ENCODE data around the gene ABO.

DNA sequence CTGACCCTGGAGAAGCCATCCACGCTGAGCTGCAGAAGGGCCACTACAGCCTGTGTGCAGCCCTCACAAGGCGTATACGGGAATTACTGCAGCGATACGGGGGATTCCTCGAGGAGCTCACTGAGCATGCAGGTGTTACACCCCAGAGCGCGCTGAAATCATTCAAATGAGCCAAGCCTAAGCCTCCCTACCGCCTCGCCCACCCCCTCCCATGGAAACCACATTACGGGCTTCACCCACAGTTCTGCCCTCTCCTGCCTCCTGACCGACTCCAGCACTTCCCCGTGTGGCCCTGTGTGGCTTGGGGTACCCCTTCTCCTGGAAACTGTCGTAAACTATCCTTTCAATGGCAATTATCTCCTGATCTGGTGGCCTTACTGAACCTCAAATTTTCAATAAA is 47.7 kb upstream of the ABO start:
- TF ChIP-seq CREB1 (IDR thresholded peaks at IDR 0.05; ENCODE audit: low read depth) (no peak), EGR1 (IDR thresholded peaks at IDR 0.05) (no peak), YY1 (IDR thresholded peaks at IDR 0.05; ENCODE audit: low read depth) (no peak), EP300 (IDR thresholded peaks at IDR 0.05; ENCODE audit: borderline replicate concordance) (no peak), RAD21 (IDR thresholded peaks at IDR 0.05; ENCODE audit: low read depth) (no peak), TAF1 (IDR thresholded peaks at IDR 0.05; ENCODE audit: low read depth) (no peak), TCF12 (IDR thresholded peaks at IDR 0.05; ENCODE audit: low read depth) (no peak), CEBPB (IDR thresholded peaks at IDR 0.05) (no peak), FOXM1 (IDR thresholded peaks at IDR 0.05; ENCODE audit: borderline replicate concordance, low read depth) (no peak)
- TF ChIP-seq, protein P1, sequence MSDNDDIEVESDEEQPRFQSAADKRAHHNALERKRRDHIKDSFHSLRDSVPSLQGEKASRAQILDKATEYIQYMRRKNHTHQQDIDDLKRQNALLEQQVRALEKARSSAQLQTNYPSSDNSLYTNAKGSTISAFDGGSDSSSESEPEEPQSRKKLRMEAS (IDR thresholded peaks at IDR 0.05), result no peak
- TF ChIP-seq, protein P2, sequence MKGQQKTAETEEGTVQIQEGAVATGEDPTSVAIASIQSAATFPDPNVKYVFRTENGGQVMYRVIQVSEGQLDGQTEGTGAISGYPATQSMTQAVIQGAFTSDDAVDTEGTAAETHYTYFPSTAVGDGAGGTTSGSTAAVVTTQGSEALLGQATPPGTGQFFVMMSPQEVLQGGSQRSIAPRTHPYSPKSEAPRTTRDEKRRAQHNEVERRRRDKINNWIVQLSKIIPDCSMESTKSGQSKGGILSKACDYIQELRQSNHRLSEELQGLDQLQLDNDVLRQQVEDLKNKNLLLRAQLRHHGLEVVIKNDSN (IDR thresholded peaks at IDR 0.05), result no peak
